T-helper 17 cell (primary cell): ENCODE measurements around the gene KCNMA1. TPM values are rescaled to one million over a fixed set of nuclear protein-coding genes. Genes with fewer than 3 reads are reported as not detected.

ENCODE experiments used
- ATAC-seq: fragments of 150-1000 bp; cut with Tn5 transposase; 2 replicates; pipeline ENCODE4 v1.10.0; 2021; ENCODE audit warnings: mild to moderate bottlenecking, moderate library complexity
- DNase-seq, 3 donors: peaks; one replicate each; pipeline versions ENCODE4 v3.0.0 to v3.0.0-alpha.2; 2020 to 2021
- H3K9me3 ChIP-seq: one replicate; pipeline ENCODE4 v1.7.0; 2013; ENCODE audit warnings: low read length, mild to moderate bottlenecking; ENCODE audit not compliant: control insufficient read depth, poor library complexity, severe bottlenecking
- H3K27ac Mint-ChIP-seq: one replicate; pipeline ENCODE4 v1.8.0; 2022; ENCODE audit warnings: mild to moderate bottlenecking, moderate library complexity, mixed read lengths
- H3K27me3 Mint-ChIP-seq: one replicate; pipeline ENCODE4 v1.8.0; 2022; ENCODE audit warnings: mixed read lengths
- H3K36me3 Mint-ChIP-seq: one replicate; pipeline ENCODE4 v1.8.0; 2022; ENCODE audit warnings: low read depth, mixed read lengths
- H3K4me1 Mint-ChIP-seq: one replicate; pipeline ENCODE4 v1.8.0; 2022; ENCODE audit warnings: mild to moderate bottlenecking, mixed read lengths
- H3K4me3 Mint-ChIP-seq: one replicate; pipeline ENCODE4 v1.8.0; 2022; ENCODE audit warnings: mild to moderate bottlenecking, moderate library complexity, mixed read lengths
- total RNA-seq, 4 donors: library from RNA in 2 of 4; stranded (reverse) in 2 of 4; gene quantifications; one replicate each; pipeline ENCODE4 v1.2.3 and lab custom pipeline; 2022 to 2026

Gene KCNMA1
- total RNA-seq, 2 donors from 2014 or later, result 0.27 TPM; not detected in 1

GRCh38 chr10:77603534-77603927 lies 34.1 kb downstream of the KCNMA1 start:
- no peak for ATAC-seq

GRCh38 chr10:77602913-77603533 lies 34.6 kb downstream of the KCNMA1 start:
- H3K36me3 Mint-ChIP-seq, result no peaks in the 10 kb centered on the region

More at GRCh38 chr10:77603534-77603927, 34.1 kb downstream of the KCNMA1 start:
- Mint-ChIP-seq H3K4me3 (no peak overlapping the region), H3K4me1 (peaks cover 6% of the 10 kb centered on the region), H3K27ac (no peak overlapping the region), H3K36me3 (no peaks in the 10 kb centered on the region), H3K27me3 (peaks cover 62% of the 10 kb centered on the region)
- DNase-seq, result no peak
- H3K9me3 ChIP-seq, result no peaks in the 10 kb centered on the region

GRCh38 chr10:77602231-77602912 lies 35.2 kb downstream of the KCNMA1 start:
- H3K36me3 Mint-ChIP-seq, result no peaks in the 10 kb centered on the region
- H3K4me1 Mint-ChIP-seq, result peaks cover 6% of the 10 kb centered on the region
- H3K27me3 Mint-ChIP-seq, result peaks cover 50% of the 10 kb centered on the region
- ATAC-seq (no peak), DNase-seq (no peak)
- H3K9me3 ChIP-seq, result no peaks in the 10 kb centered on the region
- no peak overlapping the region for H3K27ac Mint-ChIP-seq
- H3K4me3 Mint-ChIP-seq, result peak overlapping the region; percentile 68

More at GRCh38 chr10:77602913-77603533, 34.6 kb downstream of the KCNMA1 start:
- H3K27ac Mint-ChIP-seq, result no peak overlapping the region
- DNase-seq (no peak), ATAC-seq (no peak)
- H3K9me3 ChIP-seq, result no peaks in the 10 kb centered on the region
- H3K27me3 Mint-ChIP-seq, result peaks cover 57% of the 10 kb centered on the region
- H3K4me3 Mint-ChIP-seq, result peak overlapping the region; percentile 68
- peaks cover 6% of the 10 kb centered on the region for H3K4me1 Mint-ChIP-seq

GRCh38 chr10:77601488-77601887 lies 36.1 kb downstream of the KCNMA1 start:
- H3K4me1 Mint-ChIP-seq, result peaks cover 6% of the 10 kb centered on the region
- no peak overlapping the region for H3K27ac Mint-ChIP-seq
- no peak overlapping the region for H3K4me3 Mint-ChIP-seq
- no peaks in the 10 kb centered on the region for H3K9me3 ChIP-seq
- peaks cover 41% of the 10 kb centered on the region for H3K27me3 Mint-ChIP-seq
- no peaks in the 10 kb centered on the region for H3K36me3 Mint-ChIP-seq
- DNase-seq (no peak), ATAC-seq (no peak)

GRCh38 chr10:77600640-77601039 lies 37.0 kb downstream of the KCNMA1 start:
- Mint-ChIP-seq H3K4me3 (no peak overlapping the region), H3K4me1 (peaks cover 6% of the 10 kb centered on the region), H3K27ac (no peak overlapping the region), H3K27me3 (peaks cover 38% of the 10 kb centered on the region), H3K36me3 (no peaks in the 10 kb centered on the region)
- ATAC-seq (no peak), DNase-seq (no peak)
- no peaks in the 10 kb centered on the region for H3K9me3 ChIP-seq

- peaks cover 6% of the 10 kb centered on the region for H3K4me1 Mint-ChIP-seq
- no peaks in the 10 kb centered on the region for H3K36me3 Mint-ChIP-seq
- DNase-seq (no peak), ATAC-seq (no peak)
- H3K27me3 Mint-ChIP-seq, result peaks cover 39% of the 10 kb centered on the region
- no peaks in the 10 kb centered on the region for H3K9me3 ChIP-seq
- no peak overlapping the region for H3K4me3 Mint-ChIP-seq
- no peak overlapping the region for H3K27ac Mint-ChIP-seq
Measured at GRCh38 chr10:77599651-77600050, 38.0 kb downstream of the KCNMA1 start.

GRCh38 chr10:77598606-77599005 lies 39.0 kb downstream of the KCNMA1 start:
- Mint-ChIP-seq H3K4me1 (peaks cover 4% of the 10 kb centered on the region), H3K36me3 (no peaks in the 10 kb centered on the region), H3K27ac (no peak overlapping the region), H3K4me3 (no peak overlapping the region), H3K27me3 (peaks cover 44% of the 10 kb centered on the region)
- ATAC-seq (no peak), DNase-seq (no peak)
- H3K9me3 ChIP-seq, result no peaks in the 10 kb centered on the region

- ATAC-seq (no peak), DNase-seq (no peak)
- Mint-ChIP-seq H3K27ac (no peak overlapping the region), H3K36me3 (no peaks in the 10 kb centered on the region), H3K4me1 (no peaks in the 10 kb centered on the region), H3K4me3 (no peak overlapping the region), H3K27me3 (peaks cover 45% of the 10 kb centered on the region)
- H3K9me3 ChIP-seq, result no peaks in the 10 kb centered on the region
Measured at GRCh38 chr10:77597560-77597959, 40.0 kb downstream of the KCNMA1 start.

- H3K4me3 Mint-ChIP-seq, result no peak overlapping the region
- DNase-seq (no peak), ATAC-seq (no peak)
- no peak overlapping the region for H3K27ac Mint-ChIP-seq
- H3K36me3 Mint-ChIP-seq, result no peaks in the 10 kb centered on the region
- H3K4me1 Mint-ChIP-seq, result no peaks in the 10 kb centered on the region
- no peaks in the 10 kb centered on the region for H3K9me3 ChIP-seq
- H3K27me3 Mint-ChIP-seq, result peaks cover 33% of the 10 kb centered on the region
Measured at GRCh38 chr10:77594471-77594783, 43.2 kb downstream of the KCNMA1 start.

GRCh38 chr10:77593771-77594470 lies 43.7 kb downstream of the KCNMA1 start:
- DNase-seq (no peak), ATAC-seq (no peak)
- Mint-ChIP-seq H3K36me3 (no peaks in the 10 kb centered on the region), H3K27ac (no peak overlapping the region), H3K4me3 (no peak overlapping the region), H3K4me1 (no peaks in the 10 kb centered on the region), H3K27me3 (peaks cover 29% of the 10 kb centered on the region)
- H3K9me3 ChIP-seq, result no peaks in the 10 kb centered on the region

GRCh38 chr10:77592946-77593636 lies 44.5 kb downstream of the KCNMA1 start:
- no peak overlapping the region for H3K4me3 Mint-ChIP-seq
- ATAC-seq (no peak), DNase-seq (no peak)
- peaks cover 29% of the 10 kb centered on the region for H3K27me3 Mint-ChIP-seq
- no peaks in the 10 kb centered on the region for H3K9me3 ChIP-seq
- H3K4me1 Mint-ChIP-seq, result peaks cover 3% of the 10 kb centered on the region
- H3K27ac Mint-ChIP-seq, result no peak overlapping the region
- H3K36me3 Mint-ChIP-seq, result peaks cover 2% of the 10 kb centered on the region

GRCh38 chr10:77592510-77592909 lies 45.1 kb downstream of the KCNMA1 start:
- DNase-seq (no peak), ATAC-seq (no peak)
- H3K27me3 Mint-ChIP-seq, result peaks cover 29% of the 10 kb centered on the region
- no peaks in the 10 kb centered on the region for H3K9me3 ChIP-seq
- no peak overlapping the region for H3K4me3 Mint-ChIP-seq
- H3K27ac Mint-ChIP-seq, result no peak overlapping the region
- H3K36me3 Mint-ChIP-seq, result peaks cover 2% of the 10 kb centered on the region
- peaks cover 4% of the 10 kb centered on the region for H3K4me1 Mint-ChIP-seq

GRCh38 chr10:77591238-77591880 lies 46.2 kb downstream of the KCNMA1 start:
- Mint-ChIP-seq H3K36me3 (peaks cover 2% of the 10 kb centered on the region), H3K4me3 (no peak overlapping the region), H3K27ac (no peak overlapping the region), H3K27me3 (peaks cover 29% of the 10 kb centered on the region), H3K4me1 (peaks cover 4% of the 10 kb centered on the region)
- DNase-seq (no peak), ATAC-seq (no peak)
- H3K9me3 ChIP-seq, result no peaks in the 10 kb centered on the region
